GM12865 (cell line): ENCODE results near the gene SYNPO2.
A peak's percentile ranks its signal among the peaks of the same experiment; 100 is the strongest.

Source experiments
- DNase-seq: peaks from one replicate; pipeline ENCODE4 v3.0.0; 2010; ENCODE audit warnings: low read depth
- H3K4me3 ChIP-seq: 2 replicates; pipeline ENCODE4 v1.5.1; 2011; ENCODE audit warnings: mild to moderate bottlenecking, low read depth, low read length, control low read depth
- TF ChIP-seq, protein P1 (sequence below): IDR thresholded peaks from 2 replicates; pipeline ENCODE4 v1.5.1; 2011; ENCODE audit warnings: low read length, control low read depth, low read depth, inconsistent platforms; ENCODE audit not compliant: insufficient read depth; ENCODE audit errors: missing control alignments

The SYNPO2 gene

DNA sequence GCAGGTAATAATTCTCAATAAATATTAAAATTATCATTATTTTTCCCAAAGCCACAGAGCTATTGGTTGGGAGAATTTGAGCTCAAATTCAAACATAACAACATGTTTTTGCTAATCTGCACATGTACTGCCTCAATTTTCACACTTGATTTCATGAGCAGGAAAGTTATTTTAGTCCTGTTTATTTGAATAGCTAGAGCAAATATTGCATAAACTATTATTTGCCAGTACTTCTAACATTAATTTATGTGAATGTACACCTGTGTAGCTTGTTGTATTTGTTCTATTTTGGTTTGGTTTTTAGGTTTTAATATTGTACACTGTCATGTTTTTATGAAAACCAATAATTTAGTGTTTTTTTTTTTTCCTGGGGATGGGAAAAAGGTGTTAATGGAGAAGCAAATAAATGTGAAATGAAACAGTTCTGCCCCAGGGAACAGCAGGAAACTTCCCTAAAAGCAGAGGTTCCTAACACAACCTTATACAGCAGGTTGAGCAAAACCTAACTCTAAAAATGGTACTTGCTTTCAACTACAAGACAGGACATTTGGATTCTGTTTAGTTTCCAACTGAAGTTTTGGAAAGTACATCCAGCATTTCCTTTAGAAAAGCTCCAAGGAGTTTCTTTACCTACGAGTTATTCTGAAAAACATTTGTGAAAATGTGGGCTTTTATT is 99.4 kb downstream of the SYNPO2 start:
- no peak overlapping the region for H3K4me3 ChIP-seq
- DNase-seq = no peak
- TF ChIP-seq, protein P1, sequence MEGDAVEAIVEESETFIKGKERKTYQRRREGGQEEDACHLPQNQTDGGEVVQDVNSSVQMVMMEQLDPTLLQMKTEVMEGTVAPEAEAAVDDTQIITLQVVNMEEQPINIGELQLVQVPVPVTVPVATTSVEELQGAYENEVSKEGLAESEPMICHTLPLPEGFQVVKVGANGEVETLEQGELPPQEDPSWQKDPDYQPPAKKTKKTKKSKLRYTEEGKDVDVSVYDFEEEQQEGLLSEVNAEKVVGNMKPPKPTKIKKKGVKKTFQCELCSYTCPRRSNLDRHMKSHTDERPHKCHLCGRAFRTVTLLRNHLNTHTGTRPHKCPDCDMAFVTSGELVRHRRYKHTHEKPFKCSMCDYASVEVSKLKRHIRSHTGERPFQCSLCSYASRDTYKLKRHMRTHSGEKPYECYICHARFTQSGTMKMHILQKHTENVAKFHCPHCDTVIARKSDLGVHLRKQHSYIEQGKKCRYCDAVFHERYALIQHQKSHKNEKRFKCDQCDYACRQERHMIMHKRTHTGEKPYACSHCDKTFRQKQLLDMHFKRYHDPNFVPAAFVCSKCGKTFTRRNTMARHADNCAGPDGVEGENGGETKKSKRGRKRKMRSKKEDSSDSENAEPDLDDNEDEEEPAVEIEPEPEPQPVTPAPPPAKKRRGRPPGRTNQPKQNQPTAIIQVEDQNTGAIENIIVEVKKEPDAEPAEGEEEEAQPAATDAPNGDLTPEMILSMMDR = no peak

DNA sequence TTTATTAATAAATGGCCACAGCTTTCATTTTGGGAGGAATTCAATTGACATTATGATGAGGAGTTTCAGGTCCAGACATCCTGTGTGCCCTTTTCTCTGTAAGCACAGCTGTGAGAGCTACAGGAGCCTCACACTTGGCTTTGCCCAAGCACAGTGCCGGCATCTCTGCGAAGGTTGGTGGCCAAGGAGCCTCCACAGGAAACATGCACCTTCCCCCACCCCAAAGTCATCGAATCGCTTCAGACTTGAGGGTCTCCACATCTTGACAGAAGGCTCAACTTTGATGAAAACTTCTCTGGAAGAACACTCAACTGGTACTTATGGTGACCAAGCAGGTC is 100.0 kb downstream of the SYNPO2 start:
- H3K4me3 ChIP-seq = no peak overlapping the region
- TF ChIP-seq, protein P1 = no peak
- no peak for DNase-seq

DNA sequence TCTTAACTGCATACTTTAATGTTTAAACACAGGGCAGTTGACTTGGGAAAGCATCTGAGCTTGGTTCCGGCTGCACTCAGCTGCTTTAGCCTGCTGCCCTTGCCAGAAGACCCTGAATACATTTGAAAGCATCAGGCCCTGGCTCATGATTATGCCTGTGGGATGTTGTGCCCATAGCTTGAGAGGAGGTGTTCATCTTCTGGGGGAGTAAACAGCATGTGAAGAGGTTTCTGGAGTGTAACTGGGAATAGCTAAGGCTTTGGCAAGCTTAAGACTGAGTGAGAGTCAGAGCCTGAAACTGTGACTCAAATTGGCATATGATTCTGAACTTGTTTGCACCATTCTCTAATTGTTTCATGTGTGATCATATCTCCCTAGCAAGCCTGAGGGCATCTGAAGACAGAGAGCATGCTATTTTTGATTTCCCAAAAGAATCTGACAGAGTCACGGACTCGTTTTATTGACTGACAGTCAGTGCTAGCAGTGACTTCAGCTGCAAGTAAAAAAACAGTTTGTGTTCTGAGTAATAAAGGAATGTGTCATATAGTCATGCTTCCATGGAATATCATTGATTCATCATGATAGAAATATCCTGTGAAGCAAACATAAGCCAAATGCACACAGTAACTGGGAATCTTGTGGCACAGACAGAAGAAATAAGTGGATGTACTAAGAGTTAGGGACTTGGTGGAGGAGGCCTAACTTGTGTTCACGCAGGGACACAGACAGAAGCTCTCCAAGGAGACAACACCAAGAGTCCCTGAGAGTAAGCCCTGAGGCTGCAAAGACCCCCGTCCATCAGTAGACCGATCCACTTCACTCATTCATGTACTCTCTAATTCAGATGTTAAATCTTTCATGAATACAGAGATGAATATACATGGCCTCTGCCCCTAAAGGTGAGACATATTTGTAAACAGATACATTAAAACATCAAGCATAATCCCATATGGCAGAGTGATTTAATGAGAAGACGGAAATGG is 100.7 kb downstream of the SYNPO2 start:
- peak; percentile 22 for DNase-seq
- no peak overlapping the region for H3K4me3 ChIP-seq
- TF ChIP-seq, protein P1 = no peak

DNA sequence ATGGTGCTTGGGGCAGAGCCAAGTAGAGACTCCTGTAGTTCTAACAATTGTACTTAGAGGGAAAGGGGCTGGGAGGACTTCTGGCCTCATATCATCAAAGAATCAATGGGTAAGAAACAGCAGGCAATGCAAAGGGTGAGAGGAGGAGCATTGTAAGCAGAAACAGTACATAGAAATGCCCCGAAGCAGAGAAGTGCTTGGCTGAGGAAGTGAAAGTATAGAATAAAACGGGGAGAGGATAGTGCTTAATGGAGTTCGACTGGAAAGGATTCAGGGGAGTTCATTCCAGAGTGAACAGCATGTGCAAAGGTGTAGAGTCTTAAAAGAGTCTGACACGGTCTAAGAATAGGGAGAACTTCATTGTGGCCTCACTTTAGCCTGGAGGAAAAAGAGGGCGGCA is 103.0 kb downstream of the SYNPO2 start:
- TF ChIP-seq, protein P1 = no peak
- no peak for DNase-seq
- no peak overlapping the region for H3K4me3 ChIP-seq

DNA sequence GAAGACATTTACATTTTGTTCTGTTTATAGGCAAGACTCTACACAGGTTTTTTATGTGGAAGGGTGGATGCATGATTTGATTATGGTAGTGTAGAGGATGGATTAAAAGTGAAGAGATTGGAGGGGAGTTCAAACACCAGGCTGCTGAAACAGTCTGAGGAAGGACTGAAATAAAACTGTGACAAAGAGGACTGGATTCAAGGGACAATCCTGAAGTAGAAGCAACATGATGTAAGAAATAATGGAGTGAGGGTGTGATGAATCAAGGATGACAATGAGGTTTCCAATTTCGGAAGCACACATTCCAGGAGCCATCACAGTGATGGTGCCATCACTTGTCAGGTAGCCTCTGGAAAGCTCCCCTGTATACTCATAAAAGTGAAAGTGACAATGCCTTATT is 103.5 kb downstream of the SYNPO2 start:
- TF ChIP-seq, protein P1 = no peak
- no peak overlapping the region for H3K4me3 ChIP-seq
- DNase-seq = no peak

DNA sequence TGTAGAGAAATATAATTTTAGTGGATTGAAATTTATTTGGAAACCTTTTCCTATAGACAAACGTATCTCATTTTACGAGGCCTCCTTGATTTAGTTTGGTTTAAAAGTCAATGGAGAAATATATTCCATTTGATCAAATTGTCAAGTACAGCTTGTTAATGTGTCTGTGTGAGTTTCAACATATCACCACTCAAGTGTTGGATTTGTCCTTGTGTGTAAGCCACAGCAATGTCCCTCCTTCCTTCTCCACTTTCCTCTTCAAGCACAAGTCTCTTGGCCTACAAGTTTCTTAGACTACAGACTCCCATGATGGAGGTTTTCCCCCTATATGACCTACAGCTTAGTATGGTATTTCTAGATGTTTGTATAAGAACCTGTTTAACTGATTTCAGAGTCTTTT is 104.7 kb downstream of the SYNPO2 start:
- no peak for DNase-seq
- H3K4me3 ChIP-seq = no peak overlapping the region
- TF ChIP-seq, protein P1 = no peak
